Astrocyte (in vitro differentiated cells and primary cell): Measurements from ENCODE around the gene KIAA0232. TPM values are rescaled to one million over a fixed set of nuclear protein-coding genes. Genes with fewer than 3 reads are reported as not detected.
A peak's percentile ranks its signal among the peaks of the same experiment; 100 is the strongest.

Source experiments
- DNase-seq: peaks from one replicate; pipeline ENCODE4 v3.0.0-alpha.2; 2010; ENCODE audit warnings: low read depth
- FAIRE-seq: peaks from 2 replicates; lab custom pipeline; 2011; peaks lifted over from hg19 to GRCh38; lab: Jason Lieb, UNC
- H2AFZ ChIP-seq: 2 replicates; pipeline ENCODE4 v1.6.0; 2012; ENCODE audit warnings: low read depth, low read length, inconsistent platforms
- H3K27ac ChIP-seq: 2 replicates; pipeline ENCODE4 v1.5.1; 2011; ENCODE audit warnings: low read depth, low read length, inconsistent platforms
- H3K27me3 ChIP-seq: 2 replicates; pipeline ENCODE4 v1.6.0; 2011; ENCODE audit warnings: low read length, inconsistent platforms; ENCODE audit not compliant: insufficient read depth
- H3K36me3 ChIP-seq: 2 replicates; pipeline ENCODE4 v1.5.1; 2011; ENCODE audit warnings: low read length, inconsistent platforms; ENCODE audit not compliant: insufficient read depth
- H3K4me1 ChIP-seq: 2 replicates; pipeline ENCODE4 v1.5.1; 2011; ENCODE audit warnings: low read length, inconsistent platforms; ENCODE audit not compliant: insufficient read depth
- H3K4me2 ChIP-seq: 2 replicates; pipeline ENCODE4 v1.6.0; 2012; ENCODE audit warnings: low read length, inconsistent platforms
- H3K4me3 ChIP-seq: 2 replicates; pipeline ENCODE4 v1.5.1; 2011; ENCODE audit warnings: low read depth, mild to moderate bottlenecking, low read length, inconsistent platforms; ENCODE audit not compliant: insufficient read depth
- H3K79me2 ChIP-seq: 2 replicates; pipeline ENCODE4 v1.6.0; 2012; ENCODE audit warnings: mild to moderate bottlenecking, low read length, inconsistent platforms; ENCODE audit not compliant: insufficient read depth
- H3K9ac ChIP-seq: 2 replicates; pipeline ENCODE4 v1.6.0; 2012; ENCODE audit warnings: mild to moderate bottlenecking, low read length, inconsistent platforms
- H3K9me3 ChIP-seq: 2 replicates; pipeline ENCODE4 v1.5.1; 2012; ENCODE audit warnings: low read depth, mild to moderate bottlenecking, low read length, inconsistent platforms; ENCODE audit not compliant: insufficient read depth
- H4K20me1 ChIP-seq: 2 replicates; pipeline ENCODE4 v1.6.0; 2012; ENCODE audit warnings: low read length, inconsistent platforms; ENCODE audit not compliant: insufficient read depth
- H3K27ac Mint-ChIP-seq: one replicate; pipeline ENCODE4 v1.8.0; 2021; ENCODE audit warnings: mild to moderate bottlenecking, mixed read lengths; ENCODE audit not compliant: unreplicated experiment
- H3K27me3 Mint-ChIP-seq: one replicate; pipeline ENCODE4 v1.8.0; 2021; ENCODE audit warnings: low read depth, mixed read lengths; ENCODE audit not compliant: unreplicated experiment
- H3K36me3 Mint-ChIP-seq: one replicate; pipeline ENCODE4 v1.8.0; 2021; ENCODE audit warnings: low read depth, mixed read lengths; ENCODE audit not compliant: unreplicated experiment
- H3K4me1 Mint-ChIP-seq: one replicate; pipeline ENCODE4 v1.8.0; 2021; ENCODE audit warnings: low read depth, mixed read lengths; ENCODE audit not compliant: unreplicated experiment
- H3K4me3 Mint-ChIP-seq: one replicate; pipeline ENCODE4 v1.8.0; 2021; ENCODE audit warnings: mild to moderate bottlenecking, moderate library complexity, mixed read lengths; ENCODE audit not compliant: unreplicated experiment
- H3K9me3 Mint-ChIP-seq: one replicate; pipeline ENCODE4 v1.8.0; 2021; ENCODE audit warnings: mild to moderate bottlenecking, mixed read lengths; ENCODE audit not compliant: unreplicated experiment
- CTCF ChIP-seq: IDR thresholded peaks from 2 replicates; pipeline ENCODE4 v1.5.1; 2011; ENCODE audit warnings: low read depth, mild to moderate bottlenecking, inconsistent platforms, low read length, moderate library complexity; ENCODE audit not compliant: insufficient read depth
- EZH2 ChIP-seq: IDR thresholded peaks from 2 replicates; pipeline ENCODE4 v1.6.1; 2012; ENCODE audit warnings: mild to moderate bottlenecking, low read length, inconsistent platforms; ENCODE audit not compliant: insufficient read depth
- total RNA-seq: library from RNA; stranded (reverse); gene quantifications from 2 replicates; pipeline ENCODE4 v1.2.1, GENCODE V29; 2021

Gene KIAA0232
- total RNA-seq, 1 donor from 2014 or later: 27.6 TPM

- Mint-ChIP-seq H3K4me3 (peak overlapping the region; percentile 48), H3K4me1 (peaks cover 17% of the 10 kb centered on the region), H3K27me3 (peaks cover 18% of the 10 kb centered on the region), H3K9me3 (no peaks in the 10 kb centered on the region), H3K36me3 (no peaks in the 10 kb centered on the region), H3K27ac (no peak overlapping the region)
- no peaks in the 10 kb centered on the region for H3K9me3 ChIP-seq
- peaks cover 14% of the 10 kb centered on the region for H3K4me1 ChIP-seq
- no peak overlapping the region for H3K4me3 ChIP-seq
- H3K4me2 ChIP-seq: peak overlapping the region; percentile 24
- H3K27me3 ChIP-seq: no peaks in the 10 kb centered on the region
- H3K79me2 ChIP-seq: peaks cover 24% of the 10 kb centered on the region
- TF ChIP-seq EZH2 (no peak), CTCF (peak; percentile 26)
- no peak overlapping the region for H2AFZ ChIP-seq
- no peak overlapping the region for H3K27ac ChIP-seq
- no peaks in the 10 kb centered on the region for H3K36me3 ChIP-seq
- peaks cover 22% of the 10 kb centered on the region for H4K20me1 ChIP-seq
- H3K9ac ChIP-seq: no peak overlapping the region
- DNase-seq: no peak
- FAIRE-seq: no peak
Observed at GRCh38 chr4:6907658-6908191, 125.2 kb downstream of the KIAA0232 start.

GRCh38 chr4:6908432-6909112 is 126.0 kb downstream of the KIAA0232 start:
- H3K4me1 Mint-ChIP-seq: peaks cover 17% of the 10 kb centered on the region
- Histone ChIP-seq H4K20me1 (peaks cover 29% of the 10 kb centered on the region), H3K4me2 (peak overlapping the region; percentile 85), H3K27me3 (no peaks in the 10 kb centered on the region), H3K36me3 (no peaks in the 10 kb centered on the region), H3K9ac (peak overlapping the region; percentile 96), H3K4me3 (peak overlapping the region; percentile 74), H3K4me1 (peaks cover 14% of the 10 kb centered on the region), H3K27ac (peak overlapping the region; percentile 95), H3K79me2 (peaks cover 25% of the 10 kb centered on the region), H3K9me3 (no peaks in the 10 kb centered on the region), H2AFZ (peak overlapping the region; percentile 61)
- peak overlapping the region; percentile 88 for H3K4me3 Mint-ChIP-seq
- DNase-seq (peak; percentile 49), FAIRE-seq (no peak)
- TF ChIP-seq CTCF: no peak
- TF ChIP-seq EZH2: no peak
- no peaks in the 10 kb centered on the region for H3K9me3 Mint-ChIP-seq
- peaks cover 18% of the 10 kb centered on the region for H3K27me3 Mint-ChIP-seq
- H3K36me3 Mint-ChIP-seq: no peaks in the 10 kb centered on the region
- H3K27ac Mint-ChIP-seq: peak overlapping the region; percentile 82
